Measurements from ENCODE around the gene PPM1B.

- no peak for TF ChIP-seq CTCF (IDR thresholded peaks at IDR 0.05)
- no peak for TF ChIP-seq POLR2A (IDR thresholded peaks at IDR 0.05)
- no peak for TF ChIP-seq POLR2AphosphoS5 (IDR thresholded peaks at IDR 0.05; ENCODE audit: insufficient read depth in 1 of 2, low read depth in 1 of 2)
These were observed 18.1 kb downstream of the PPM1B start for GRCh38 chr2:44186810-44187209.
